Measurements from ENCODE around the gene IGF2BP2. TPM values are rescaled to one million over a fixed set of nuclear protein-coding genes. Genes with fewer than 3 reads are reported as not detected.

Gene IGF2BP2
- total and polyA plus RNA-seq, 2 of the 8 experiments (the other 6 are each of a cell fraction or from before 2014, with no cell fraction given): 7.4 to 121 TPM

DNA sequence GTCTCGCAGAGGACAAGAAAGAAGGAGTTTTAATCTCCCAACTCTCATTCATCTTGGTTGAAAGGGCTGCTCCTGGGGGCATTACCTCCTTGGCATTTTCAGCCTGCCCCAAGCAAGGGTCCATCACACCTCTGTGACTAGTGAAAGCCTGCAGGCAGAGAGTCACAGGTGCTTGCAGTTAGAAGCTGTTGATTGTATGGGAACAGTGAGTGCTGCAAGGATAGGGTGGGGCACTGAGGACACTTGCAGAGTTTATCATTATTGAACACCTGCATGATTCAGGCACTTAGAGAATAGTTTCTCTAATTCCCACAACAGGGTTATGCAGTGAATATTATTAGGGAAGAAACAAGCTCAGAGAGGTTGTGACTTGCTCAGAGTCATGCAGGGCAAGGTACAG is 41.7 kb upstream of the IGF2BP2 start (continued):
- TF ChIP-seq E2F6 (IDR thresholded peaks at IDR 0.05): no peak
- no peak for TF ChIP-seq SUZ12 (IDR thresholded peaks at IDR 0.05; ENCODE audit: low read length)
- TF ChIP-seq MAFK (IDR thresholded peaks at IDR 0.05; ENCODE audit: low read depth, low read length): no peak
- no peak for TF ChIP-seq RXRA (IDR thresholded peaks at IDR 0.05; ENCODE audit: insufficient read depth, low read depth, low read length)
- TF ChIP-seq TAF1 (IDR thresholded peaks at IDR 0.05; ENCODE audit: low read depth, low read length): no peak

Data from H1 (cell line).